Forelimb muscle (tissue), 1 donor: ENCODE data around the gene MCCD1. TPM values are rescaled to one million over a fixed set of nuclear protein-coding genes. Genes with fewer than 3 reads are reported as not detected.
"Not testable (repeated sequence)": the region's sequence is repeated elsewhere in the genome, so short reads cannot be mapped to it uniquely, and the experiment has no call there.

Experiments used
- DNase-seq: peaks from one replicate; pipeline ENCODE4 v3.0.0-alpha.2; 2013; ENCODE audit warnings: low read depth
- polyA plus RNA-seq: library from polyadenylated mRNA; unstranded; fragments of 120-200 nt; gene quantifications from one replicate; pipeline ENCODE4 v1.2.1, GENCODE V29; 2013; ENCODE audit not compliant: insufficient read length

Gene MCCD1
- polyA plus RNA-seq, 1 donor = not detected

DNA sequence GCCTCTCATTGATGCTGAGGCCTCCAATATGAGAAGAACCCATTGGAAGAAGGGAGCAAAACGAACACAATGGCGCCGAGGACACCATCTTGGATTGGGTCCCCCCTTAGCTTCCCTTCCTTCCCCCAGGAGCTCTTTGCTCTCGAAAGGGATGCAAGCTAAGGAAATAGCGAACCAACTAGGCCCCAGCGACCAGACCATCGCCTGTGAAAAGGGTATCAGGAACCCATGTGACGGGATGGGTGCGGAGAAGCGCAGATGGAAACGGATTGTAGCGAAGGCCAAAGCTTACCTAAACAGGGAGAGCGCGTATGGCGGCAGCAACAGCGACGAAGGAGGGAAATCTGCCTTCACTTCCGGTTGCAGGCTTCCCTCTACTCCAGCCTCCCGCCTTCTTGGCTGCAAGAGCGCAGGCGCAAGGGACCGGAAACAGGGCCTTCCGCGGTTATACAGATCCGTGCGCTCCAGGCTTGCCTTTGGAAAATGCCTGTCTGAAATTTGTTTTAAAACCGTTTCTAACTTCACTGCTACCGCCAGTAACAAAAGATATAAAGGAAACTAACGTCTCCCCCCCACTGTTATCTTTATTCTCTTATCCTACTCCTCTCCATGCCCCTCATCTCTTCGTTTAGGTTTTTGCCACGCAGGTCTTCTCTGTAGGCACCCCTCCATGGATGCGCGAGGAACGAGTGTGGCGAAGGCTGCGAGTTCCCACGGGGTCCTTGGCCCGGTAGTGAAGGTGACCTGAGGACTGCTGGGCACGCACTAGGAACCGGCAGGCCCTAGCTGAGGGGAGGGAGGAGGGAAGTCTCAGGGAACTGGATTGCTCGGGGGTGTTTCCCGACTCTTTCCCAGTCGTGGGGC is 13.1 kb downstream of the MCCD1 start, which contains the start of gene DDX39B:
DDX39B (minus strand) TSS at position 346 of the 864 bp plus-strand sequence. CDS start 1,471 bp downstream, outside the sequence.
- peak; percentile 96 for DNase-seq

DNA sequence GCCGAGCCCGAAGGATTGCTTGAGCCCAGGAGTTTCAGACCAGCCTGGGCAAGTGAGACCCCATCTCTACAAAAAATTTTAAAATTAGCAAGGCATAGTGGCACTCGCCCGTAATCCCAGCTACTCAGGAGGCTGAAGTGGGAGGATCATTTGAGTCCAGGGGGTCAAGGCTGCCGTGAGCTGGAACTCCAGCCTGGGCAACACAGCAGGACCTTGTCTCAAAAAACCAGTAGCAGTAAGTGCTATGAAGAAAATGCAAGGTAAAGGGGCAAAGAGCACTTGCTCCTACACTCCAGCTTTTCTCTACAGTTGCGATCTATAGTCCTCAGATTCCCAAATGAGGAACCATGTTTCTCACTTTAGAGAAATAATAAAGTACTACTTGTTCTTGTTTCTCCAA is 14.9 kb downstream of the MCCD1 start:
- DNase-seq = no peak

DNA sequence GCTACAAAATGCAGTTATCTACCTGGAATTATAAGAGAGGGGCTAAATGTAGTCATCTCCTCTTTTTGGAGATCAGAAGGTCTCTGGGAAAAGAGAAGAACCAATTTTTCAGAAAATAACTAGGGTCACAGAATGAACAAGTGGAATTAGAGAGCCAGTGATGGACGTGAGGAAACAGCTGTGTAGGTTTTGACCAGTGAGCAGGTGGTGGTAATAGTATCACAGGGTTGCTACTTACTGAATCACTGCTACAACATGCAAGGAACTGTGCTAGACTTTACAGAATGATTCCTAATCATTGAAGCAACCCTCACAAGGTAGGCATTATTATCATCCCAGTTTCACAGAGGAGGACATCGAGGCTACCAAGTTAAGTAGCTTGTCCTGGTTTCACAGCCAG is 15.9 kb downstream of the MCCD1 start:
- DNase-seq = no peak

DNA sequence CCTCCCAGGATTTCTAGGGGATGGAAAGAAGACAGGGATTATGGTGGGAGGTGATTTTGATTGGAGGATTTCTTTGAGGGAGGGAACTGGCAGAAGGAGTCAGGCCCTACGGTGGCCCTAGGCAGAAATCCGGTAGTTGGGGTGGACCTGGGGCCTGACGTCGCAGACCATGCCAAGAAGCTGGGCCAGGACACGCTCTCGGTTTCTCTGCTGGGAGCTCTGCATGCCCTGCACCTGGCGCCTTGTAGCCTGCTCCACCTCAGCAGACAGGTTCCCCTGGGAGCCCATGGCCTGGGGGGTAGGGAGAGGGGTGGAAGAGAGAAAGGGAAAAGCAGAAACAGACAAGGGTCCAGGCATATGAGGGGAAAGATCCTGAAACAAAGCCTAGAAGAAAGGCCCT is 16.5 kb downstream of the MCCD1 start:
- no peak for DNase-seq

DNA sequence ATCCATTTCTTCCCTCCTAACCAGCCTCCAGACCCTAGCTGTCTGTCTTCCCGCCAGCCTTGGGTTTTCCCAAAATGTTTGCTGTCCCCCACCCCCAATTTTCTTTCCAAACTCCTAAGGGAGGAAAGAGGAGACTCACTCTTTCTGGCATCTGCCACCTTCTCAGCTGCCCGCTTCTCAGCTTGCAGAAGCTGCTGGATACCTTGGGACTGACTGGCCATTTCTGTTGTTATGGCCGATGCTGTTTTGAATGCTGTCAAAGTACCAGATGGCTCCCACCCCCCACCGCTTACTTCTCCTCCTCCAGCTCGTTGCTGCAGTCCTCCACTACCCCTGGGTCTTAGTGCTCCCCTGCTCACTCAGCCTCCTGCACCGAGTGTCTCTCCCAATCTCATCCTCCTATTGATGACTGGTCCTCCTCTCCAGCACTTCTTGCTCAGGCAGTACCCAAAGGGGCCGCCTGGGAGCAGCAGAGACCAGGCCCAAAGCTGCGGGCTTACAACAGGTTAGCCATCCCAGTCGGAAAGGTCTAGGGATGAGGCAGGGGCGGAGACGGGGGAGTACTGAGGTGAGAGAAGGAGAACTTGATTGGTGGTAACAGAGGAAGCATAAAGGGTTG is 17.7 kb downstream of the MCCD1 start, which contains the start of gene ATP6V1G2:
ATP6V1G2 (minus strand) TSS at position 270 of the 619 bp plus-strand sequence; CDS start at position 221, 49 bp downstream.
- no peak for DNase-seq

DNA sequence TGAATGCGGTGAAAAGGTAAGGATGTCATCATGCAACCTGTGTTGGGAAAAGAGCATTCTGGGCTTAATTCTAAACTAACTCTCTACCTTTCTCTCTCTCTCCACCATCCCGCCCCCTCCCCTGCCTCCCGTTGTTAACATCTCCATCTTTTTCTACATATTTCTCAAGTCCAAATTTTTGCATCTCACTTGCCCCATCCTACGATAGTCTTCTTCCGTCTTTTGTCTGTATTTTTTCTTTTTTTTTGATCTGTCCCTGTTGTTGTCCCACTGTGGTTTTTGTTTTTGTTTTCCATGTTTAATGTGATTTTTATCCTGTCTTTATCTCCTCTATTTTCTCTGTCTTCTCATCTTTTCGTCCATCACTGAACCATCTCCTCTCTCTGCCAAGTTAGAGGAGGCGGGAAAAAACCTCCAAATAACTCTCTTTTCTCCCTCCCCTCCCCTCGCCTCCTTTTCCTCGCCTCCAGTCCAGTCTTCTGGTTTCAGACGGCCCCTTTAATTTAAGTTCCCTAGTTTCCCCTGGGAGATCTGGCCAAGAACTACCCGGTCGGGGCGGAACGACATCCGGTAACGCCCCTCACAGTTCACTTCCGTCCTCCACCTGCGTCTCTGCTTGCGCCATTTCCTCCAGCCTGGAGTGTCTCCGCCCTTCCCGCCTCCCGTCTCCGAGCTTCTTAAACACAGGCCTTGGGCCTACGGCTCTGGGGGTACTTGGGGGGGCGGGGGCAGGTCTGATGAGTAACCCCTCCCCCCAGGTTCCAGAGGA is 18.4 kb downstream of the MCCD1 start, which contains the start of gene NFKBIL1:
NFKBIL1 (plus strand) TSS at position 651 of the 769 bp plus-strand sequence; CDS start at position 738, 87 bp downstream.
- peak; percentile 98 for DNase-seq

DNA sequence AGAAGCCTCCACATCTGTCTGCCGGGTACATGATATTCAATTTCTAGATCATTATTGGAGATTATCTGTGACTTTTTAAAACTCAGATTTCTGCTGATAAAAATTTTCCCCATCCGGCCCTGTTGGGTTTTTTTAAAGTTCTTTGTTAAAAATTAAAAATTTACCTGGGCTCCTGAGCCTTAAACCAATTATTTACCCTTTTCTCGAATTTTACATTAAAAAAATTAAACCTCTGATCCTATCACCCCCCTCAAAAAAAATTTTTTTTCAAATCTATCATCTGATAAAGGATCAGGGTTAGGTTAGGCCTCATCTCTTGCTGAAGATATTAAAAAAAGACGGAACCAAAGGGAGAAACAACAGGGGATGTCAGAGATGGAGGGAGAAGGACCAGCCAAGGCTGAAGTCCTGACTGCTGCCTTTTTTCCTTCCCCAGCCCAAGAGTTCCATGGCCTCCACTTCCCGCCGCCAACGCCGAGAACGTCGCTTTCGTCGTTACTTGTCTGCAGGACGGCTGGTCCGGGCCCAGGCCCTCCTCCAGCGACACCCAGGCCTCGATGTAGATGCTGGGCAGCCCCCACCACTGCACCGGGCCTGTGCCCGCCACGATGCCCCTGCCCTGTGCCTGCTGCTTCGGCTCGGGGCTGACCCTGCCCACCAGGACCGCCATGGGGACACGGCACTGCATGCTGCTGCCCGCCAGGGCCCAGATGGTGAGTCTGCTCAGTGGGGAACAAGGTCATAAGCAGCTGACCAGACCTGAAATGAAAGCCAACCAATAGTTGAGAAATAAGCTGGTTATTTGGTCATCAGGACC is 19.2 kb downstream of the MCCD1 start:
- DNase-seq = no peak

DNA sequence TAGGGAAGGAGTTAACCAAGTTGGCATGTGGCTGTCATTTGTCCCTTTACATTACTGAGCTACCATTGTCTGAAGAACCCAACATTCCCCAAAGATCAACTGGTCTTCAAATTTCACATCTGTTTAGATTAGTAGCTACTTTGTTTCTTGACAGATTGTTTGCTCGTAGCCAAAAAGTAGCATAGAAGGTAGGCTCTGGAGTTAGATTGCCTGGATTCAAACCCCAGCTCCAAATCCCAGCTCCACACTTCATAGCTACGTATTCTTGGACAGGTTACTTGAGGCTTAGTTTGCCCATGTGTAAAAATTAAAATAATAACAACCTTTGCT is 19.7 kb downstream of the MCCD1 start:
- DNase-seq = no peak

DNA sequence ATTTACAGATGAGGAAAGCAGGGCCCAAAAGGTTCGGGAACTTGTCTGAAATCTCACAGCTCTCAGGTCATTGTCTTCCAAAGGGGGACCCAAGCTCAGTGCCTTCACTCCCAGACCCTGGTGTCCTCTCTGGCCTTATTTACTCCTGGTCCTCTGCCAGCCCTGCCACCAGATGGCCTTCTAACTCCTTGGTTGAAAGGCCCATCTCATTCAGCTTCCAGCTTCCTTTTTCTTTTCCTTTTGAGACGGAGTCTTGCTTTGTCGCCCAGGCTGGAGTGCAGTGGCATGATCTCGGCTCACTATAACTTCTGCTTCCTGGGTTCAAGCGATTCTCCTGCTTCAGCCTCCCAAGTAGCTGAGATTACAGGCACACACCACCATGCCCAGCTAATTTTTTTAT is 22.6 kb downstream of the MCCD1 start:
- not testable (repeated sequence) for DNase-seq

DNA sequence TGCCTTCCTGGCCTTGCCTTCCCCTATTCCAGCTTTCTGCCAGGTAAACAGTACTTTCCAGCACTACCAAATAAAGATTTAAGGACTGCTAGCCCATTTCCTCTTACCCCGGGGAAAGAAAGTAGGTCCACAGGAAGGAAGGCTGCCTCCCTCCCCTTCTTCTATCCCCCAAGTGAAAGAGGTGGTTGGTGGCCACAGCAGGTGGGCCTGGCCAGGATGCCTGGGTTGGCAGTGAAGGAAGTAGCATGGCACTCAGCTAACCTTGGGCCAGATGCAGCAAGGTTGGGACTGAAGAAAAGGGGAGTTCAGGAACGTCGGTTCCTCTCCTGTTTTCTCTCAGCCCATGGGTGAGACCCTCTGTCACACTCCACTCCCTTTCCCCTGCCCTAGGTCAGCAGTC is 27.5 kb downstream of the MCCD1 start:
- DNase-seq = no peak

DNA sequence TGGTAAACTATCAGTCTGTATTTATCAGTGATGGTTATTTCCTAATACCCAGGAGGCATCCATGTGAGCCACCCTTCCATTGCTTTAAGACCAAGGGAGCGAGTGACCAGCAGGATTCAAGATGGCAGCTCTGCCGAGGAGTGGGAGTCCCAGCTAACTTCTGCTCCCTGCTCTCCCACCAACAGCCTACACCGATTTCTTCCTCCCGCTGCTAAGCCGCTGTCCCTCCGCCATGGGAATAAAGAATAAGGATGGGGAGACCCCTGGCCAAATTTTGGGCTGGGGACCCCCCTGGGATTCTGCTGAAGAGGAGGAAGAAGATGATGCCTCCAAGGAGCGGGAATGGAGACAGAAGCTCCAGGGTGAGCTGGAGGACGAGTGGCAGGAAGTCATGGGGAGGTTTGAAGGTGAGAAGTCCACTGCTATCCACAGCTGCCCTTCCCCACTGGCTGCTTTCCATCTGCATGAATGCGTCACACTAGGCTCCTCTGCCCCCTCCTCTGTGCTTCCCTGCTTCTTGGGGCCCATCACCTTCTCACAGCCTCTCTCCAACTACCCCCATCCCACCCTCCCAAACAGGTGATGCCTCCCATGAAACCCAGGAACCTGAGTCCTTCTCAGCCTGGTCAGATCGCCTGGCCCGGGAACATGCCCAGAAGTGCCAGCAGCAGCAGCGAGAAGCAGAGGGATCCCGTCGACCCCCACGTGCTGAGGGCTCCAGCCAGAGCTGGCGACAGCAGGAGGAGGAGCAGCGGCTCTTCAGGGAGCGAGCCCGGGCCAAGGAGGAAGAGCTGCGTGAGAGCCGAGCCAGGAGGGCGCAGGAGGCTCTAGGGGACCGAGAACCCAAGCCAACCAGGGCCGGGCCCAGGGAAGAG is 28.9 kb downstream of the MCCD1 start:
- no peak for DNase-seq

DNA sequence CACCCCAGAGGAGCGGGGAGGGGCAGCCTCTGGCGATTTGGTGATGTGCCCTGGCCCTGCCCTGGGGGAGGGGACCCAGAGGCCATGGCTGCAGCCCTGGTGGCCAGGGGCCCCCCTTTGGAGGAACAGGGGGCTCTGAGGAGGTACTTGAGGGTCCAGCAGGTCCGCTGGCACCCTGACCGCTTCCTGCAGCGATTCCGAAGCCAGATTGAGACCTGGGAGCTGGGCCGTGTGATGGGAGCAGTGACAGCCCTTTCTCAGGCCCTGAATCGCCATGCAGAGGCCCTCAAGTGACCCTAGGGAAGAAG is 29.5 kb downstream of the MCCD1 start:
- no peak for DNase-seq

DNA sequence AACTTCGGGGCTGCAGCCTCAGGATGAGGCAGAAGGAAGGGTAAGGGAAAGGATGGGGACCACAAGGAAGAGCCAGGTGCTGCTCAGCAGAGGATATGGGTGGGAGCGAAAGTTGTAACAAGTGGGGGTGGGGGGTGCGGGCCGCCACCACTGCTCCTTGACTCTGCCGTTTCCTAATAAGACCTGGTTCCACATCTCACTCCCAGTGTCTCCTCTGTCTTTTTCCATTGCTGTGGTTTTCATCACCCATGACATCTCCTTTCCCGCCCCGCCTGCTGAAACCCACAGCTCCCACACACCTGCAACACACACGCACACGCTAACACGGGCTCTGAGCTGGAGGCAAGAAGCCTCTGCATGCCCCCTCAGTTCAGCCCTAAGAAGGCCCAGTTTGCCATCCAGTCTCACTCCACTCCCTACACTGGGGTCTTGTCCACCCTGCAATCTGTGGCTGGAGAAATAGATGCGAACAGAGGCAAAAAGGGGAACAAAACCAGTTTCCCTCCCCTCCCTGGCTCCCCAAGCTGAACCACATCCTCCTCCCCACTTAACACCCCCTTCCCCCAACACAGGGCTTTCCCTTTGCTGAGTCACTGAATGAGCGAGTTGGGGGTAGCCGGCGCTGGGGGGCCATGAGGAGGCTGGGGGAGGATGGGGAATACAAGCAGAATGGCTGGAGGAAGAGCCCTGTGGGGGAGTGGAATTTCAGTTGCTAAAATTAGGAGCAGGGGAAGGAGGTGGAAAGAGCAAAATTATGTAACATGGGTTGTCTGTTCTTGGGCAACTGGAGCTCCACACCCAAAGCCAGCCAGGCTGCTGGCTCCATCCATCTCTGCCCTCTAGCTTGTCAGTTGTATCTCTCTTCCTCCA is 30.1 kb downstream of the MCCD1 start:
- no peak for DNase-seq

DNA sequence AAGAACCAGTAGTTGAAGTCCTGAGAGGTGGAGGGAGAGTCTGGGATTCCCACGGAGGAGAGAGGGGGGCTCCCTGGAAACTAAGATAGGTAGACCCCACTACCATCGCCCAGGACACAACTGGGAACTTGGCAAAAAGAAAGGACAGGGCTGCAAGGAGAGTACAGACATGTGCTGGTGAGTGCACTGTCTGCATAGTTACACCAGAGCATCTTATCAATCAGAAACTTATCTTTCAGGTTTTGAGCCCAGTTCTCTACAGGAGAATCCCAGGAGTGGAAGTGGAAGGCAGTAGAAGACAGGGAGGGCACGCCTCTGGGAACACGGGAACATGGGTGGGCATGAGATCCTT is 30.8 kb downstream of the MCCD1 start:
- no peak for DNase-seq

DNA sequence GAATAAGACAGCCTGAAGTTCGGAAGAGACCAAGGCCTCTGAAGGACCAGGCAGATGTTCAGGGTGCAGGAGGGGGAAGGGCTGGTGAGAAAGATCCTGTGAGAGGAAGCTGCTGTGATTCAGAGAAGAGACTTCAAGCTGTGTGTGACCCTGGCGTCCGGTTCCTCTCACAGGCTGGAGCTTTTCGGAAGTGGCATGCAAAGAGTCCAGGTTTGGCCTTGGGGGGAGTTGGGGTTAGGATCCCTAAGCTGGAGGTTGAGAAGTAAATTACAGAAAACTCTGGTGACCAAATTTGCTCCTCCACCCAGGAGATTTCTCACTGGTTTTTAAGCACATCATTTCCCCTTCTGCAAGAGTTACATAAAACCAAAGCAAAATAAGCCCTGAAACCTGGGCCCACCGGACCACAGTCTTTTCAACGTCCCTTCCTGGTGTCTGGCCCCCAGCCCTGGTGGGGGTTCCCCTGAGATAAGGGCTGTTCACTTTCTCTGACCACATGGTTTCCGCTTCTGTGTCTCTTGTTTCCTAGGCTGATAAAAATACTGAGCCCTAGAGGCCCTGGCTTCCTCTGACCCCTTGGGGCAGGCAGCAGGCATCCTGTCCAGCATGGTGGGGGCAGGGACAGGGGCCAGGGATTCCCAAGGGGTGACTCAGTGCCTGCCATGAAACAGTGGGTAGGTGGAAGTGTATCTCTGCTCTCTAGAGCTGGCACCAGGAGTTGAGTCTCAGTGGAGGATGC is 31.4 kb downstream of the MCCD1 start:
- no peak for DNase-seq

DNA sequence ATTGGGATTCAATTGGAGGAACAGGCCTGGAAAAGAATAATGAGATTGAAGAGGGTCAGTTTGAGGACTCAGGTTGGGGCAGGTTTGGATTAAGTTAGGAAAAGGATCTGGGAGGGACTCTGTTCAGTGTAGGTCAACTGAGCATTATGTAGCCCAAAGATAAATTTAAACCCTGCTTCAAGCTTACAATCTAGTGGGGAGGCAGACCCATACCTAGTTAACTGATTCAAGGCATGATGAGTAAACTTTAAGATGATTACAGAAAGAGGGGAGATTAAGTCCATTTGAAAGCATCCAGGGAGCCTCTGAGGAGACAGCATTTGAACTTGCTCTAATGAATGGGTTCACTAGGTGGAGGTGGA is 31.9 kb downstream of the MCCD1 start:
- no peak for DNase-seq

DNA sequence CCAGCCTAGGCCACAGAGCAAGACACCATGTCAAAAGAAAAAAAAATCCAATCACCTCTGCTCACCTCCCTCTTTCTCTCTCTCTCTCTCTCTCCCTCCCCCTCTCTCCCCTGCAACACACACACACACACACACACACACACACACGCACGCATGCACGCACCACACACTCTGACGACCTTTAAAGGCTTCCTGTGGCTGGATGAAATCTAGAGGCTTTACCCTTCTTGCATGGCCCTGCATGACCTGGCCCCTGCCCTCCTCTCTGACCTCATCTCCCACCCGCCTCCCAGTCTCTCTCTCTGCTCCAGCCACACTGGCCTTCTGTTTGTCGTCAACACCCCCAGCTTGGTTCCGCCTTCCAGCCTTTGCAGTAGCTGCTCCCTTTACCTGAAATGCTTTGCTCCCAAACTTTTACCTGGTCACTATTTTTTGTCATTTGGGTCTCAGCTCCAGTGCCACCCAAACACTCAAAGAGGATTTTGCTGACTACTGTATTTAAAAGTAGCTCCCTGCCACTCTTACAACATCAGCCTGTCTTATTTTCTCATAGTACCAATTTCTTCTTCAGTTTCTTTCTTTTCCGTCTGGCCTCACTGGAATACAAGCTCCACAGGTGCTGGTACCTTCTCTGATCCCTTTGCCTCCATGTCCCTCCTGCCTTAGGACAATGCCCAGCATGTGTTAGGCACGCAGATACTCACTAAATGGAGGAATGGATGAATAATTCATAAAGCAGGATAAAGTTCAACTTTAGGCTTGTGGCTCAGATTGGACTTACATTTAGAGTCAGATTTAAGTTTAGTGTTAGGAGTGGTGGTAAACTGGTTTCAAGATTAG is 39.0 kb downstream of the MCCD1 start:
- DNase-seq = no peak

DNA sequence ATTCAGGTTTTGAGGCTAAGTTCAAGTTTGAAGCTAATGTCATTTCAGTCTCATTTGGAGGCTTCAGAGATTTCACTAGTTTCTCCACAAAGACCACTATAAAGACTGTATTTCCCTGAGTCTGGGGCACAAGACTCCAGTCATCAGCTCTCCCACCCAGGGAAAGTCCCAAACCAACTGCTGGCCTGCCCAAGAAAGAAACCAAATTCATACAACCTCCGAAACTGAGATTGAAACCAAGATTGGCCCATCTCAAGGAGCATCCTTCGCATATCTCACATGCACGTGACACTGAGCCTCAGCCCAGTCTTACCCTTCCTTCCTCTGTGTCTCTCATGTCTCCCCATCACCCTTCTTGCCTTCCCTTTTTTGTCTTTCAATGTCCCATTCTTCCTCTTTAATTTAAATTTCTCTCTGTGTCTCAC is 39.8 kb downstream of the MCCD1 start:
- no peak for DNase-seq
